ENCODE measurements around the gene TCTN1.
"Not testable (repeated sequence)": the region's sequence is repeated elsewhere in the genome, so short reads cannot be mapped to it uniquely, and the experiment has no call there.

Gene TCTN1

GRCh38 chr12:110585231-110585799, 28.6 kb upstream of the TCTN1 start:
- peak in 1 of 2 donors; percentile 30 for DNase-seq (ENCODE audit: low read depth in 2 of 2)

- DNase-seq (ENCODE audit: low read depth in 2 of 2) = not testable (repeated sequence)
Observed at GRCh38 chr12:110587102-110587501, 26.8 kb upstream of the TCTN1 start.

- DNase-seq (ENCODE audit: low read depth in 2 of 2) = no peak
Observed at GRCh38 chr12:110590059-110590458, 23.9 kb upstream of the TCTN1 start.

GRCh38 chr12:110590806-110591326, 23.1 kb upstream of the TCTN1 start:
- no peak for DNase-seq (ENCODE audit: low read depth in 2 of 2)

- DNase-seq (ENCODE audit: low read depth in 2 of 2) = no peak
Observed at GRCh38 chr12:110591451-110592051, 22.4 kb upstream of the TCTN1 start.

- DNase-seq (ENCODE audit: low read depth in 2 of 2) = no peak
Observed at GRCh38 chr12:110592078-110592477, 21.9 kb upstream of the TCTN1 start.

GRCh38 chr12:110592919-110593318, 21.0 kb upstream of the TCTN1 start:
- not testable (repeated sequence) for DNase-seq (ENCODE audit: low read depth in 2 of 2)

- DNase-seq (ENCODE audit: low read depth in 2 of 2) = no peak
Observed at GRCh38 chr12:110597885-110598284, 16.0 kb upstream of the TCTN1 start.

GRCh38 chr12:110599334-110599733, 14.6 kb upstream of the TCTN1 start:
- DNase-seq (ENCODE audit: low read depth in 2 of 2) = no peak

GRCh38 chr12:110600254-110600653, 13.7 kb upstream of the TCTN1 start:
- DNase-seq (ENCODE audit: low read depth in 2 of 2) = no peak

- DNase-seq (ENCODE audit: low read depth in 2 of 2) = peak in 1 of 2 donors; percentile 39
Observed at GRCh38 chr12:110602085-110602814, 11.7 kb upstream of the TCTN1 start.

- no peak for DNase-seq (ENCODE audit: low read depth in 2 of 2)
Observed at GRCh38 chr12:110606253-110606611, 7.7 kb upstream of the TCTN1 start.

GRCh38 chr12:110613071-110613770, 708 bp upstream of the TCTN1 start:
- no peak for DNase-seq (ENCODE audit: low read depth in 2 of 2)

- DNase-seq (ENCODE audit: low read depth in 2 of 2) = no peak
Observed at GRCh38 chr12:110615171-110615570, 1.2 kb downstream of the TCTN1 start.

GRCh38 chr12:110616471-110617115, 2.7 kb downstream of the TCTN1 start:
- no peak for DNase-seq (ENCODE audit: low read depth in 2 of 2)

- no peak for DNase-seq (ENCODE audit: low read depth in 2 of 2)
Observed at GRCh38 chr12:110619534-110619953, 5.6 kb downstream of the TCTN1 start.

- no peak for DNase-seq (ENCODE audit: low read depth in 2 of 2)
Observed at GRCh38 chr12:110622582-110622981, 8.7 kb downstream of the TCTN1 start.

- no peak for DNase-seq (ENCODE audit: low read depth in 2 of 2)
Observed at GRCh38 chr12:110627500-110628195, 13.7 kb downstream of the TCTN1 start.

GRCh38 chr12:110635055-110635454, 21.1 kb downstream of the TCTN1 start:
- no peak for DNase-seq (ENCODE audit: low read depth in 2 of 2)

GRCh38 chr12:110636516-110636915, 22.6 kb downstream of the TCTN1 start:
- no peak for DNase-seq (ENCODE audit: low read depth in 2 of 2)

- no peak for DNase-seq (ENCODE audit: low read depth in 2 of 2)
Observed at GRCh38 chr12:110637869-110638441, 24.0 kb downstream of the TCTN1 start.
